ENCODE measurements around the gene ERG. TPM values are rescaled to one million over a fixed set of nuclear protein-coding genes. Genes with fewer than 3 reads are reported as not detected.
A peak's percentile ranks its signal among the peaks of the same experiment; 100 is the strongest.

Gene ERG
- total RNA-seq, 1 donor from 2014 or later: 28.5 TPM

DNA sequence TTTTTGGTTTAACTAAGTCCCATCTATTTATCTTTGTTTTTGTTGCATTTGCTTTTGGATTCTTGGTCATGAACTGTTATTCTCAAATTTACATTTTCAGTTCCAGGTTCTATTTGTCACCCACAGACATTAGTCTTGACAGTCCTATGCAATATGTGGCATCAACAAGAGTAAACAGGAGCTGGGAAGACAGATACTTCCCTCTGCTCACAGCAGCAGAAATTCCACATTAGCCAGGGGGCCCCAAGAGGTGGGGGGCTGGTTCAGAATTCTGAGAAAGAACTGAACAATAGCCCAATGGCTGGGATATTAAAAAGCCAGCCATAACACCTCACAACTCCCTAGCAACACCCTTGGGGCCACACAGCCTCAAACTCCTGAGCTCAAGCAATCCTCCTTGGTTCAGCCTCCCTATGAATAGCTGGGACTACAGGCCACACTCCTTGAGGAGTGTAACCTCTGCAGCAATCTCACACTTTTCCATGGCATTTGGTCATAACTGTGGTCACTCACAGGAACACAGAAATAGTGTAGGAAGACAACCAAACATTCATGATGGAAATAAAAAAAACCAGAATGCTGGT, 67.8 kb downstream of the ERG start:
- Histone ChIP-seq H3K27ac (peak overlapping the region; percentile 89 to 92), H3K4me1 (peaks cover 12 to 40% of the 10 kb centered on the region in 2 donors), H3K9me3 (no peaks in the 10 kb centered on the region), H3K4me3 (no peak overlapping the region), H3K36me3 (no peaks in the 10 kb centered on the region), H3K27me3 (no peaks in the 10 kb centered on the region)
- TF ChIP-seq, protein P1, sequence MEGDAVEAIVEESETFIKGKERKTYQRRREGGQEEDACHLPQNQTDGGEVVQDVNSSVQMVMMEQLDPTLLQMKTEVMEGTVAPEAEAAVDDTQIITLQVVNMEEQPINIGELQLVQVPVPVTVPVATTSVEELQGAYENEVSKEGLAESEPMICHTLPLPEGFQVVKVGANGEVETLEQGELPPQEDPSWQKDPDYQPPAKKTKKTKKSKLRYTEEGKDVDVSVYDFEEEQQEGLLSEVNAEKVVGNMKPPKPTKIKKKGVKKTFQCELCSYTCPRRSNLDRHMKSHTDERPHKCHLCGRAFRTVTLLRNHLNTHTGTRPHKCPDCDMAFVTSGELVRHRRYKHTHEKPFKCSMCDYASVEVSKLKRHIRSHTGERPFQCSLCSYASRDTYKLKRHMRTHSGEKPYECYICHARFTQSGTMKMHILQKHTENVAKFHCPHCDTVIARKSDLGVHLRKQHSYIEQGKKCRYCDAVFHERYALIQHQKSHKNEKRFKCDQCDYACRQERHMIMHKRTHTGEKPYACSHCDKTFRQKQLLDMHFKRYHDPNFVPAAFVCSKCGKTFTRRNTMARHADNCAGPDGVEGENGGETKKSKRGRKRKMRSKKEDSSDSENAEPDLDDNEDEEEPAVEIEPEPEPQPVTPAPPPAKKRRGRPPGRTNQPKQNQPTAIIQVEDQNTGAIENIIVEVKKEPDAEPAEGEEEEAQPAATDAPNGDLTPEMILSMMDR (IDR thresholded peaks at IDR 0.05): no peak
- no peak for DNase-seq (ENCODE audit: low spot score in 2 of 2)
- intact Hi-C loops (cut with DNase I): loop anchor here (5.0 kb wide), 1 partner anchor 48 kb away; no protein-coding TSS in a partner anchor

DNA sequence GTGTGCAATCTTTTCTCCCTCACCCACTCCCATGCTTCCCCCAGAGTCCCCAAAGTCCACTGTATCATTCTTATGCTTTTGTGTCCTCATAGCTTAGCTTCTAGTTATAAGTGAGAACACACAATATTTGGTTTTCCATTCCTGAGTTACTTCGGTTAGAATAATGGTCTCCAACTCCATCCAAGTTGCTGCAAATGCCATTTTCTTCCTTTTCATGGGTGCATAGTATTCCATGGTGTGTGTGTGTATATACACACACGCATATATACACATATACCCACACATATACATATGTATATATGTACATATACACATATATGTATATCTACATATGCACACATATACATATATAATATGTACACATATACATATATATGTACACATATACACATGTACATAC, 69.3 kb downstream of the ERG start:
- TF ChIP-seq, protein P1 (IDR thresholded peaks at IDR 0.05): no peak
- Histone ChIP-seq H3K36me3 (peaks cover 0 to 3% of the 10 kb centered on the region in 2 donors), H3K9me3 (no peaks in the 10 kb centered on the region), H3K4me3 (no peak overlapping the region), H3K4me1 (peaks cover 5 to 29% of the 10 kb centered on the region in 2 donors), H3K27ac (no peak overlapping the region), H3K27me3 (no peaks in the 10 kb centered on the region)
- no peak for DNase-seq (ENCODE audit: low spot score in 2 of 2)
- intact Hi-C loops (cut with DNase I): no loop called here

DNA sequence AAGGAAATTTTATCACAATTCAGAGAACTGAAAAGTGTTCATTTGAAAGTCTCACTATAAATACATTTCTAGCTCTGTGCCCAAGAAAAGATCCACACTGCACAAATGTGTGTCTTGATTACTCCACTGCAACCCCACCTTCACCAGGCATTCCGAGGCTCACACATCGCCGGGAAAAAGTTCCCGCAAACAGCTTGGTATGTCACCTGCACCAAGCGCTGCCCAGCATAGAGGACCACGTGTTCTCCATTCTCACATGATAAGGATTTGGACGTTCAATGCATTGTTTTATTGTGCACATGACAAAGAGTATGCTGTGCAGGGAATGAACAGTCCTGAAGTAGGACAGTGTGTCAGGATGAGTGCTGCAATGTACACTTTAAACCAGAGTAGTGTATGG, 70.1 kb downstream of the ERG start:
- no peak for DNase-seq (ENCODE audit: low spot score in 2 of 2)
- Histone ChIP-seq H3K9me3 (no peaks in the 10 kb centered on the region), H3K27ac (no peak overlapping the region), H3K27me3 (no peaks in the 10 kb centered on the region), H3K36me3 (peaks cover 4 to 6% of the 10 kb centered on the region in 2 donors), H3K4me1 (peaks cover 5 to 23% of the 10 kb centered on the region in 2 donors), H3K4me3 (no peak overlapping the region)
- intact Hi-C loops (cut with DNase I): no loop called here
- TF ChIP-seq, protein P1 (IDR thresholded peaks at IDR 0.05): no peak

DNA sequence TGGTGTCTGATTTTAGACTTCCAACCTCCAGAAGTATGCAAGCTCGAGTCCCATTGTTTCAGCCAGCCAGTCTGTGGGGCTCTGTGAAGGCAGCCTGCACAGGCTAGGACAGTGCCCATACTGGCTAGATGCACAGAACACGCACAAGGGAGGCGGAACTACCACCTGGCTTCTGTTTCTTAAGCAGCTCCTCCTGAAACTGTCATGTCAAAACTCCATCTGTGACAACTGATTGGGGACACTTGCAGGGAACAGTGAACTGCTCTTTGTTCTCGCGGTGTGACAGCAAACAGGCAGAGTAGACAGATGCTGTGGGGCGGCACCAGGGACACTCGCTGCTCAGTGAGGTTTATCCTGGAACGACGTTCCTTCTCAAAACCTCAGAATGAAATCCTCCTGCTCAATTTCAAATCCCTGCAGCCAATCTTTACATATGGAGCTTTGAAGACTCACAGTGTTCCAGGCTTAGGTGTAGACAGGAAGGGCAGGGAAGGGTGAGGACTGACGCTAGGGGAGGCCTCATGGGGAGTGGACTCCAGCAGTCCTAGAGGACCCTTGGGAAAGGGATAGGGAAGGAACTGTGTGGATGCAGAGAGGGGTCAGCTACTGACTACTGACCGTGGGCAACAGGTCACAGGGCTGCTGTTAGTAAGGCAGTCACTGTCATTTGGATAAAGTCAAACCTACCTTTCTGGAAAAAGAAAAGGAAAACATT, 73.8 kb downstream of the ERG start:
- Histone ChIP-seq H3K4me3 (no peak overlapping the region), H3K4me1 (peaks cover 0 to 3% of the 10 kb centered on the region in 2 donors), H3K9me3 (no peaks in the 10 kb centered on the region), H3K27me3 (no peaks in the 10 kb centered on the region), H3K36me3 (peaks cover 30 to 39% of the 10 kb centered on the region in 2 donors), H3K27ac (no peak overlapping the region)
- intact Hi-C loops (cut with DNase I): no loop called here
- no peak for DNase-seq (ENCODE audit: low spot score in 2 of 2)
- TF ChIP-seq, protein P1 (IDR thresholded peaks at IDR 0.05): no peak

DNA sequence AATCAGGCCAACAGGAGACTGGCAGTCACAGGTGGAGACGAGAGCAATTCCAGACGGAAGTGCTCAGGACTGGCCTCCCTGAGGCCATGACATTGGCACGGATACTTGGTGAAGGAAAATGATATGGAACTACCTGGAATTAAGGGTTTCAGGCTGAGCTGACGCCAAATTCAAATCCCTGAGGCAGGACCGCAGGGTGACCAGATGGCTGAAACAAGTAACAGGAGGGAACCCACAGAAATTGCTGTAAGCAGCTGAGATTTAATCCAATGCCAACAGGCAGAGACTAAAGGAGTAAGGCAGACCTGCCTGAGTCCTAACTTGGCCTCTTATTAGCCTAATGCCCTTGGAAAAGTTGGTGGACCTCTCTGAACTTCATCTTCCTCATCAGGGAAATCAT, 76.2 kb downstream of the ERG start:
- Histone ChIP-seq H3K9me3 (no peaks in the 10 kb centered on the region), H3K4me3 (no peak overlapping the region), H3K27me3 (no peaks in the 10 kb centered on the region), H3K36me3 (peaks cover 30 to 45% of the 10 kb centered on the region in 2 donors), H3K27ac (no peak overlapping the region), H3K4me1 (peaks cover 0 to 3% of the 10 kb centered on the region in 2 donors)
- DNase-seq (ENCODE audit: low spot score in 2 of 2): no peak
- intact Hi-C loops (cut with DNase I): no loop called here
- TF ChIP-seq, protein P1 (IDR thresholded peaks at IDR 0.05): no peak

All from ascending aorta (tissue), 2 donors.